ENCODE results near the gene ELOVL6. TPM values are rescaled to one million over a fixed set of nuclear protein-coding genes. Genes with fewer than 3 reads are reported as not detected.

ELOVL6 gene
- total and polyA plus RNA-seq, 10 of the 15 experiments (the other 5 are each of a cell fraction or from before 2014, with no cell fraction given): 3.9 to 33.5 (median 8.1) TPM

- Histone ChIP-seq H3K9ac (ENCODE audit: control insufficient read depth, insufficient read depth, low read length) (no peak overlapping the region), H3K4me2 (ENCODE audit: control insufficient read depth, insufficient read depth) (peak overlapping the region; percentile 42; the same call in 1 of the 2 replicates), H3K27me3 (replicated peaks in 1 of 2; ENCODE audit: control insufficient read depth in 2 of 2, insufficient read depth in 2 of 2, low read length in 1 of 2) (no peaks in the 10 kb centered on the region), H3K27ac (ENCODE audit: control insufficient read depth, insufficient read depth) (peak overlapping the region; percentile 15), H3K79me2 (ENCODE audit: control insufficient read depth, insufficient read depth, low read length) (no peaks in the 10 kb centered on the region), H2AFZ (ENCODE audit: control insufficient read depth, low read depth, low read length) (no peak overlapping the region), H3K9me3 (replicated peaks; ENCODE audit: control insufficient read depth, insufficient read depth, low read length) (no peaks in the 10 kb centered on the region), H4K20me1 (ENCODE audit: control insufficient read depth, insufficient read depth) (no peaks in the 10 kb centered on the region), H3K4me1 (ENCODE audit: control insufficient read depth, insufficient read depth, low read length) (peaks cover 3% of the 10 kb centered on the region; the same call in 1 of the 2 replicates), H3K36me3 (ENCODE audit: control insufficient read depth in 2 of 2, insufficient read depth in 2 of 2, low read length in 1 of 2) (no peaks in the 10 kb centered on the region), H3K4me3 (no peak overlapping the region)
- intact Hi-C loops (cut with micrococcal nuclease; ENCODE audit: unreplicated experiment) (no loop called here), in situ Hi-C loops (cut with MboI) (no loop called here)
- ATAC-seq (peak; percentile 75), FAIRE-seq (no peak), DNase-seq (ENCODE audit: low read depth, low spot score) (peak; percentile 40)
- SMC1A ChIA-PET (ENCODE audit: uncharacterized antibody, unreplicated experiment): interaction anchor here (1.0 to 4.6 kb wide), 3 partner anchors 10 to 86 kb away, joined by 3 to 21 read pairs (median 5); no protein-coding TSS in a partner anchor
- POLR2A ChIA-PET: no interaction called here
- CTCF ChIA-PET: interaction anchor here (1.5 kb wide), 1 partner anchor 12 kb away, joined by 3 read pairs; no protein-coding TSS in a partner anchor
- no TSS peak for BruUV-seq (replicated peaks)
- RAD21 ChIA-PET (ENCODE audit: unreplicated experiment): interaction anchor here (1.0 kb wide), 1 partner anchor 64 kb away, joined by 3 read pairs; no protein-coding TSS in a partner anchor
- no peak for TF ChIP-seq FOXK2 (IDR thresholded peaks at IDR 0.05)
- TF ChIP-seq JUNB (IDR thresholded peaks at IDR 0.05): peak; percentile 71
- peak; percentile 30; the same call in 1 of the 2 replicates for TF ChIP-seq MTA2 (IDR thresholded peaks at IDR 0.05; ENCODE audit: low read depth)
- TF ChIP-seq STAT3 (IDR thresholded peaks at IDR 0.05; ENCODE audit: low read depth, low read length): no peak
- no peak for TF ChIP-seq KAT2A (conservative IDR thresholded peaks at IDR 0.05; ENCODE audit: control insufficient read depth, low read depth, low read length)
- TF ChIP-seq CTCF (IDR thresholded peaks at IDR 0.05 in 2 of 3, conservative IDR thresholded peaks at IDR 0.05 in 1 of 3; ENCODE audit: control insufficient read depth in 2 of 3, extremely low read depth in 1 of 3, insufficient read depth in 1 of 3, low read depth in 3 of 3, low read length in 3 of 3): no peak
- TF ChIP-seq BACH1 (IDR thresholded peaks at IDR 0.05; ENCODE audit: borderline replicate concordance): peak; percentile 40; the same call in 1 of the 2 replicates
- TF ChIP-seq RCOR1 (conservative IDR thresholded peaks at IDR 0.05; ENCODE audit: low read depth, low read length): no peak
- no peak for TF ChIP-seq POLR2AphosphoS5 (IDR thresholded peaks at IDR 0.05; ENCODE audit: low read length)
- no peak for TF ChIP-seq CEBPB (IDR thresholded peaks at IDR 0.05; ENCODE audit: borderline replicate concordance in 1 of 2, low read depth in 2 of 2, low read length in 2 of 2)
- no peak for TF ChIP-seq RELB (IDR thresholded peaks at IDR 0.05; ENCODE audit: low read depth)
- no peak for TF ChIP-seq NR2C1 (IDR thresholded peaks at IDR 0.05)
- no peak for TF ChIP-seq CHD2 (IDR thresholded peaks at IDR 0.05; ENCODE audit: borderline replicate concordance, low read depth, low read length)
- TF ChIP-seq HSF1 (IDR thresholded peaks at IDR 0.05; ENCODE audit: low read depth, low read length): no peak
- TF ChIP-seq RUNX3 (IDR thresholded peaks at IDR 0.05; ENCODE audit: low read length): no peak
- no peak for TF ChIP-seq POLR2AphosphoS2 (IDR thresholded peaks at IDR 0.05; ENCODE audit: low read depth, low read length)
- no peak for TF ChIP-seq FOXM1 (IDR thresholded peaks at IDR 0.05; ENCODE audit: low read depth, low read length)
- TF ChIP-seq KDM1A (IDR thresholded peaks at IDR 0.05; ENCODE audit: borderline replicate concordance): no peak
- TF ChIP-seq ZSCAN29 (IDR thresholded peaks at IDR 0.05): no peak
- TF ChIP-seq RBBP5 (conservative IDR thresholded peaks at IDR 0.05): no peak
- TF ChIP-seq WRNIP1 (IDR thresholded peaks at IDR 0.05; ENCODE audit: borderline replicate concordance, low read depth, low read length): no peak
- TF ChIP-seq IKZF2 (IDR thresholded peaks at IDR 0.05): no peak
- TF ChIP-seq SP1 (IDR thresholded peaks at IDR 0.05; ENCODE audit: low read depth, low read length): no peak
- TF ChIP-seq SIN3A (IDR thresholded peaks at IDR 0.05; ENCODE audit: low read depth, low read length): no peak
Observed at GRCh38 chr4:110124711-110125110, 73.7 kb downstream of the ELOVL6 start.
